Kidney (tissue), 14 donors: ENCODE measurements around the gene RPUSD2. TPM values are rescaled to one million over a fixed set of nuclear protein-coding genes. Genes with fewer than 3 reads are reported as not detected.

Experiments
- DNase-seq, 5 donors: peaks; one replicate each; pipeline ENCODE4 v3.0.0-alpha.2; 2013 to 2020
- FAIRE-seq: peaks from 2 replicates; lab custom pipeline; 2012; peaks lifted over from hg19 to GRCh38; lab: Jason Lieb, UNC
- H3K27ac ChIP-seq, 2 donors: one replicate each; pipeline ENCODE4 v1.7.0; 2013; ENCODE audit warnings: low read depth in 2 of 2, low read length in 2 of 2, inconsistent platforms in 1 of 2
- H3K27me3 ChIP-seq: one replicate; pipeline ENCODE4 v1.7.1; 2013; ENCODE audit warnings: low read length, inconsistent platforms; ENCODE audit not compliant: control insufficient read depth, insufficient read depth
- H3K36me3 ChIP-seq, 3 donors: one replicate each; pipeline versions ENCODE4 v1.7.0 to v1.7.1; 2013; ENCODE audit warnings: low read length in 3 of 3, control low read depth in 1 of 3, inconsistent platforms in 1 of 3; ENCODE audit not compliant: insufficient read depth in 3 of 3, control insufficient read depth in 2 of 3
- H3K4me1 ChIP-seq, 3 donors: one replicate each; pipeline versions ENCODE4 v1.7.0 to v1.7.1; 2013; ENCODE audit warnings: low read length in 3 of 3, inconsistent platforms in 1 of 3, low read depth in 1 of 3; ENCODE audit not compliant: control insufficient read depth in 2 of 3, insufficient read depth in 2 of 3
- H3K4me3 ChIP-seq, 3 donors: one replicate each; pipeline versions ENCODE4 v1.7.0 to v1.8.1; 2013; ENCODE audit warnings: low read length in 3 of 3, control low read depth in 1 of 3, inconsistent platforms in 1 of 3
- H3K9ac ChIP-seq, 3 donors: one replicate each; pipeline versions ENCODE4 v1.7.0 to v1.7.1; 2013; ENCODE audit warnings: low read length in 3 of 3, control low read depth in 1 of 3, inconsistent platforms in 1 of 3
- H3K9me3 ChIP-seq, 3 donors: one replicate each; pipeline versions ENCODE4 v1.7.0 to v1.7.1; 2013; ENCODE audit warnings: low read length in 3 of 3, control low read depth in 1 of 3, inconsistent platforms in 1 of 3; ENCODE audit not compliant: control insufficient read depth in 2 of 3, insufficient read depth in 1 of 3
- intact Hi-C: fragments of 100-400 bp; cut with DNase I; formaldehyde crosslinking; loops from one replicate; pipeline ENCODE4 v1.11.1; 2022
- polyA plus RNA-seq: library from polyadenylated mRNA; stranded (reverse); fragments of 350-450 nt; fragmentation: Illumina TruSeq; extraction: RNeasy Lipid Tissue Mini Kit (QIAGEN cat#74804); gene quantifications from one replicate; pipeline ENCODE4 v1.2.3, GENCODE V29; 2014; ENCODE audit warnings: low read depth, low replicate concordance; ENCODE audit not compliant: insufficient read depth
- total RNA-seq: library from RNA; stranded (reverse); fragmentation: NEBNext Ultra II Directional; extraction: Animal tissue kit (Norgen Biotek cat#: 25700); gene quantifications from one replicate; pipeline ENCODE4 v1.2.1, GENCODE V29; 2021
- TF ChIP-seq, protein P1 (sequence below): IDR thresholded peaks from 3 replicates; pipeline ENCODE4 v1.5.1; 2012; ENCODE audit warnings: mild to moderate bottlenecking, moderate library complexity, borderline replicate concordance; ENCODE audit not compliant: insufficient read depth; ENCODE audit errors: extremely low read depth
- donor health status: control.
- donor health status: control.
- donor health status: control.
- donor health status: control.
- donor health status: control.
- donor health status: DM: yes; HTN: yes; CAD: no.
- donor health status: Normal renal cell carcinoma (clear cell type).

Gene RPUSD2
- total and polyA plus RNA-seq, 2 donors from 2014 or later = 9.8 to 12.7 TPM

GRCh38 chr15:40545457-40545856, 23.6 kb upstream of the RPUSD2 start:
- H3K4me1 ChIP-seq = no peaks in the 10 kb centered on the region
- no peak overlapping the region for H3K4me3 ChIP-seq
- H3K27ac ChIP-seq = no peak overlapping the region
- TF ChIP-seq, protein P1, sequence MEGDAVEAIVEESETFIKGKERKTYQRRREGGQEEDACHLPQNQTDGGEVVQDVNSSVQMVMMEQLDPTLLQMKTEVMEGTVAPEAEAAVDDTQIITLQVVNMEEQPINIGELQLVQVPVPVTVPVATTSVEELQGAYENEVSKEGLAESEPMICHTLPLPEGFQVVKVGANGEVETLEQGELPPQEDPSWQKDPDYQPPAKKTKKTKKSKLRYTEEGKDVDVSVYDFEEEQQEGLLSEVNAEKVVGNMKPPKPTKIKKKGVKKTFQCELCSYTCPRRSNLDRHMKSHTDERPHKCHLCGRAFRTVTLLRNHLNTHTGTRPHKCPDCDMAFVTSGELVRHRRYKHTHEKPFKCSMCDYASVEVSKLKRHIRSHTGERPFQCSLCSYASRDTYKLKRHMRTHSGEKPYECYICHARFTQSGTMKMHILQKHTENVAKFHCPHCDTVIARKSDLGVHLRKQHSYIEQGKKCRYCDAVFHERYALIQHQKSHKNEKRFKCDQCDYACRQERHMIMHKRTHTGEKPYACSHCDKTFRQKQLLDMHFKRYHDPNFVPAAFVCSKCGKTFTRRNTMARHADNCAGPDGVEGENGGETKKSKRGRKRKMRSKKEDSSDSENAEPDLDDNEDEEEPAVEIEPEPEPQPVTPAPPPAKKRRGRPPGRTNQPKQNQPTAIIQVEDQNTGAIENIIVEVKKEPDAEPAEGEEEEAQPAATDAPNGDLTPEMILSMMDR = no peak
- no peak overlapping the region for H3K9ac ChIP-seq
- DNase-seq (no peak), FAIRE-seq (no peak)
- H3K27me3 ChIP-seq = no peaks in the 10 kb centered on the region
- peaks cover 0 to 6% (median 0%) of the 10 kb centered on the region in 3 donors for H3K36me3 ChIP-seq
- intact Hi-C loops = no loop called here
- no peaks in the 10 kb centered on the region for H3K9me3 ChIP-seq

GRCh38 chr15:40548610-40549009, 20.5 kb upstream of the RPUSD2 start:
- no peaks in the 10 kb centered on the region for H3K9me3 ChIP-seq
- no peak for FAIRE-seq
- TF ChIP-seq, protein P1 = no peak

DNA sequence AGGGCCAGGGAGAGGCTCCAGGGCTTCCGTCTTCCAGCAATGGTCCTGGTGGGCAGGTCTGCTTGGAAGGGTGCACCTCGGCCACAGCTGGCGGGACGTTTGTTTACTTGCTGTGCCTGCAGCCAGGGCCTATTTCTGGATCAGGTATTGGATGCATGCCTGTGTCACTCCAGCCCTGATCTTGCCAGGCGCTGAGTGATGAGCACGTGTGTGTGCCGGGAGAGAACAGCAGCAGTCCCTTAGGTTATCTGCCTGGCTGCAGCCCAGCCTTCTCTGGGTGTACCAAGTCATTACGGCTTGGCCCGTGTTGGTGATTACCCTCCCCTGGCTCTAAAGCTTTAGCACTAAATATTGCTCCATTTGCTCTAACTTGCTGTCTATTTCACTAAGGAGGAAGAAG, 19.2 kb upstream of the RPUSD2 start:
- Histone ChIP-seq H3K4me3 (no peak overlapping the region), H3K4me1 (no peaks in the 10 kb centered on the region), H3K9me3 (no peaks in the 10 kb centered on the region), H3K27me3 (no peaks in the 10 kb centered on the region), H3K27ac (no peak overlapping the region), H3K36me3 (peaks cover 0 to 6% (median 4%) of the 10 kb centered on the region in 3 donors), H3K9ac (no peak overlapping the region)
- DNase-seq (no peak), FAIRE-seq (no peak)
- TF ChIP-seq, protein P1 = no peak
- intact Hi-C loops = no loop called here

More at GRCh38 chr15:40548610-40549009, 20.5 kb upstream of the RPUSD2 start:
- intact Hi-C loops = no loop called here
- Histone ChIP-seq H3K4me3 (no peak overlapping the region), H3K9ac (no peak overlapping the region), H3K4me1 (no peaks in the 10 kb centered on the region), H3K36me3 (peaks cover 0 to 6% (median 3%) of the 10 kb centered on the region in 3 donors), H3K27ac (no peak overlapping the region), H3K27me3 (no peaks in the 10 kb centered on the region)
- DNase-seq = no peak
